Stimulated activated effector memory CD8-positive, alpha-beta T cell treated with anti-CD3 and anti-CD28 coated beads, Interleukin-12 subunit alpha, Interleukin-12 subunit beta, amount 100 ng/mL, for 72 hours (primary cell): Measurements from ENCODE around the gene PSMD9.
"Not testable (repeated sequence)": the region's sequence is repeated elsewhere in the genome, so short reads cannot be mapped to it uniquely, and the experiment has no call there.

ENCODE experiments used
- ATAC-seq: fragments of 150-1000 bp; cut with Tn5 transposase; 2 replicates; pipeline ENCODE4 v1.10.0; 2021
- DNase-seq, 2 donors: peaks; one replicate each; pipeline ENCODE4 v3.0.0; 2021 to 2022; ENCODE audit warnings: low spot score in 2 of 2
- H3K27ac Mint-ChIP-seq: one replicate; pipeline ENCODE4 v1.8.0; 2022; ENCODE audit warnings: mild to moderate bottlenecking, mixed read lengths
- H3K36me3 Mint-ChIP-seq: one replicate; pipeline ENCODE4 v1.8.0; 2022; ENCODE audit warnings: mild to moderate bottlenecking, mixed read lengths
- H3K4me1 Mint-ChIP-seq: one replicate; pipeline ENCODE4 v1.8.0; 2022; ENCODE audit warnings: mixed read lengths
- H3K4me3 Mint-ChIP-seq: one replicate; pipeline ENCODE4 v1.8.0; 2022; ENCODE audit warnings: mild to moderate bottlenecking, mixed read lengths
- H3K9me3 Mint-ChIP-seq: one replicate; pipeline ENCODE4 v1.8.0; 2022; ENCODE audit warnings: mixed read lengths

The PSMD9 gene

GRCh38 chr12:121929545-121929944, 41.0 kb downstream of the PSMD9 start:
- not testable (repeated sequence) for ATAC-seq, H3K9me3 Mint-ChIP-seq, H3K27ac Mint-ChIP-seq, DNase-seq, H3K4me3 Mint-ChIP-seq, H3K36me3 Mint-ChIP-seq, H3K4me1 Mint-ChIP-seq

- Mint-ChIP-seq H3K27ac (no peak overlapping the region), H3K36me3 (no peaks in the 10 kb centered on the region), H3K4me1 (no peaks in the 10 kb centered on the region), H3K4me3 (no peak overlapping the region), H3K9me3 (no peaks in the 10 kb centered on the region)
- DNase-seq (no peak), ATAC-seq (no peak)
Observed at GRCh38 chr12:121930862-121931261, 42.3 kb downstream of the PSMD9 start.

GRCh38 chr12:121932176-121932536, 43.6 kb downstream of the PSMD9 start:
- no peak for ATAC-seq
- Mint-ChIP-seq H3K36me3 (no peaks in the 10 kb centered on the region), H3K27ac (no peak overlapping the region)

GRCh38 chr12:121932914-121933521, 44.4 kb downstream of the PSMD9 start:
- Mint-ChIP-seq H3K9me3 (no peaks in the 10 kb centered on the region), H3K27ac (no peak overlapping the region), H3K36me3 (no peaks in the 10 kb centered on the region), H3K4me1 (no peaks in the 10 kb centered on the region), H3K4me3 (no peak overlapping the region)
- no peak for DNase-seq
- no peak for ATAC-seq

More at GRCh38 chr12:121932176-121932536, 43.6 kb downstream of the PSMD9 start:
- Mint-ChIP-seq H3K9me3 (no peaks in the 10 kb centered on the region), H3K4me3 (no peak overlapping the region), H3K4me1 (no peaks in the 10 kb centered on the region)
- DNase-seq = no peak

- Mint-ChIP-seq H3K4me1 (no peaks in the 10 kb centered on the region), H3K4me3 (no peak overlapping the region), H3K9me3 (no peaks in the 10 kb centered on the region), H3K36me3 (no peaks in the 10 kb centered on the region), H3K27ac (no peak overlapping the region)
- DNase-seq (no peak), ATAC-seq (no peak)
Observed at GRCh38 chr12:121933522-121934308, 45.1 kb downstream of the PSMD9 start.

DNA sequence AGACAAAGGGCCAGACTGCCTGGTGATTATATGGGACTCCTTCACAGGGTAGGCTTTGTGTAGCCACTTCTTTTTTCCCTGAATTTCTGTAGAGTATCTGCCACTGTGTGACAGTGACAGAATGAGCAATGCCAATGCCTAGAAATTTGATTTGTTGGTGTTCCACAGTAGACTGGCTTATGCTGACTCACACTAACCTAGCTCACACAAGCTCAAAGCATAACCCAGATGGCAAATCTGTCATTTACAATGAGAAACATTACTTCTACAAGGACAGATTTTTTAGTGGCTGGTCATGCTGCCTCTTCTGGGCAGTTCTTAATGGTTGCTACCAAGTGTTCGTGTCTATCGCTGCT, 45.7 kb downstream of the PSMD9 start:
- Mint-ChIP-seq H3K27ac (no peak overlapping the region), H3K4me3 (no peak overlapping the region), H3K36me3 (no peaks in the 10 kb centered on the region), H3K4me1 (no peaks in the 10 kb centered on the region), H3K9me3 (no peaks in the 10 kb centered on the region)
- ATAC-seq (no peak), DNase-seq (no peak)

DNA sequence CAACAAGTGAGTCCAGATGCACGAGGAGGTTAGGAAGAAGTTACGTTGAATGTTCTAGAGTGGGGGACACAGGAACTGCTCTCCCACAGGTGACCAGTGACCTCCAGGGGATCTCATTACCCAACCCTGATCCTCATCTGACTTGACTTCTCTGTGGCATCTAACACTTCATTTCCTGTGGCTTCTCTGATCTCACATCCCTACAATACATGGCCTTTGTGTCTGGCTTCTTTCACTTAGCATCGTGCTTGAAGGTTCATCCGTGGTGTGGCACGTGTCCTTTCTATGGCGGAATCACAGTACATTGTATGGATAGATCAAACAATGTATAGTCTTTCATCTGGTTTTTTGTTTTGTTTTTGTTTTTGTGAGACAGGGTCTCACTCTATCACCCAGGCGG, 49.1 kb downstream of the PSMD9 start:
- H3K27ac Mint-ChIP-seq = no peak overlapping the region
- DNase-seq = no peak

DNA sequence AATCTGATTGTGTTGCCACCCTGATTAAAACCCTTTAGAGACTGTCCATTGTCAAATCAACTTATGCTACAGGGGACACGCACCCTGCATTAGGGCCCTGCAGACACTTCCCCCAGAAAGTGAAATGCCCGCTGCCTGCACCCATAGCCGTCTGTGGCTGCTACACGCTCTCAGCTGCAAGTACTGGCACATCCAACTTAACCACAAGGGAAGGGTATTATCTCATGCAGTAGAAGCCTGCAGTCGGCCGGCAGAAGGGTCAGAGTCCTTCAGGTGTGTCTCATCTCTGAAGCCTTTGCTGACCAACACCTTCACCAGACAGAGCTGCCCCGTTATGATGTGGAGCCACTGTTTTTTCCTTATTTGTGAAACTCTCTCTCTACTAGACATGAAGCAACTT, 50.6 kb downstream of the PSMD9 start:
- no peak for DNase-seq
- no peak for ATAC-seq
- H3K27ac Mint-ChIP-seq = no peak overlapping the region
- H3K4me3 Mint-ChIP-seq = no peak overlapping the region
- H3K9me3 Mint-ChIP-seq = no peaks in the 10 kb centered on the region
- no peaks in the 10 kb centered on the region for H3K36me3 Mint-ChIP-seq
- H3K4me1 Mint-ChIP-seq = no peaks in the 10 kb centered on the region

More for the DNA sequence above, 49.1 kb downstream of the PSMD9 start:
- H3K4me3 Mint-ChIP-seq = no peak overlapping the region
- H3K4me1 Mint-ChIP-seq = no peaks in the 10 kb centered on the region
- ATAC-seq = no peak
- H3K36me3 Mint-ChIP-seq = no peaks in the 10 kb centered on the region
- H3K9me3 Mint-ChIP-seq = no peaks in the 10 kb centered on the region

GRCh38 chr12:121939992-121940766, 51.6 kb downstream of the PSMD9 start:
- ATAC-seq = no peak
- no peaks in the 10 kb centered on the region for H3K36me3 Mint-ChIP-seq
- no peak overlapping the region for H3K27ac Mint-ChIP-seq
- no peak for DNase-seq
- no peak overlapping the region for H3K4me3 Mint-ChIP-seq
- H3K4me1 Mint-ChIP-seq = no peaks in the 10 kb centered on the region
- no peaks in the 10 kb centered on the region for H3K9me3 Mint-ChIP-seq

DNA sequence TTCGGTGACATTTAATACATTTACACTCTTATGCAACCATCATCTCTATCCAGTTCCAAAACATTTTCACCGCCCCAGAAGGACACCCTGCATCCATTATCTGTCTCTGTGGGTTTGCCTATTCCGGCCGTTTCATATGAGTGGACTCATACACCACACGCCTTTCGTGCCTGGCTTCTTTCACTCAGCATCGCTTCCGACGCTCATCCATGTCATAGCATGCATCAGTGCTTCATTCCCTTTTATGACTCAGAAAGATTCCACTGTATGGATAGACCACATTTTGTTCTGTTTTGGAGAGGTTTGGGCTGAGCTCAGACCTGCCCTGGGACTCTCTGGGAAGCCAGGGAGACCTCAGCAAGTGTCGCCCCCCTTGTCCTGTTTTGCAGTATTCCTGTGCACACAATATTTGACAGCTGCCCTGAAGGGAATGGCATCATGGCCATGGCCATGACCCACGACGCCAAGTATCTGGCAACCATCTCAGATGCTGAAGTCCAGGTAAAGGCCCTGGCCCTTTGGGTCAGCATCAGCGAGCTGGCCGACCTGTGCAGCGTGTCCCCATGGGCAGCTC, 53.6 kb downstream of the PSMD9 start:
- ATAC-seq = no peak
- no peak for DNase-seq
- no peak overlapping the region for H3K4me3 Mint-ChIP-seq
- no peaks in the 10 kb centered on the region for H3K9me3 Mint-ChIP-seq
- no peaks in the 10 kb centered on the region for H3K4me1 Mint-ChIP-seq
- H3K27ac Mint-ChIP-seq = no peak overlapping the region
- no peaks in the 10 kb centered on the region for H3K36me3 Mint-ChIP-seq

DNA sequence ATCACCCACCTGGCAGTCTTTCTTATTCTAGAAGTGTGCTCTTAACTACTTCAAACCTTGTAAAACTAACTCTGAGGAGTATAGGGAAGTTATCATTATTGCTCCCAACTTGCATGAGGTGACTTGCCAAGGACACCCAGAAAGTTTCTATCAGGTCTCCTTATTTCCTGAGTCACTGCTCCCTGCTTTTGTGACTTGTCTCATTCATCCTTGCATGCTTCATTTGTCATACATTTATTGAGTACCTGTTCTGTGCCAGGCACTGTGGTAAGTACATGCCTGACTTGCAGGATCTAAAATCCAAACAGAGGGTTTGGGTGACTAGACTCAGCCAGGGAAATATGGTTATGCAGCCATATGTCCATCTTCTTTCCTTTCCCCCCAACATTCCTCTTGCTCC, 55.3 kb downstream of the PSMD9 start:
- Mint-ChIP-seq H3K4me1 (no peaks in the 10 kb centered on the region), H3K9me3 (no peaks in the 10 kb centered on the region), H3K4me3 (no peak overlapping the region), H3K36me3 (no peaks in the 10 kb centered on the region), H3K27ac (no peak overlapping the region)
- ATAC-seq = no peak
- no peak for DNase-seq

- ATAC-seq = no peak
- no peak overlapping the region for H3K27ac Mint-ChIP-seq
Observed at GRCh38 chr12:121946313-121947025, 57.9 kb downstream of the PSMD9 start.

DNA sequence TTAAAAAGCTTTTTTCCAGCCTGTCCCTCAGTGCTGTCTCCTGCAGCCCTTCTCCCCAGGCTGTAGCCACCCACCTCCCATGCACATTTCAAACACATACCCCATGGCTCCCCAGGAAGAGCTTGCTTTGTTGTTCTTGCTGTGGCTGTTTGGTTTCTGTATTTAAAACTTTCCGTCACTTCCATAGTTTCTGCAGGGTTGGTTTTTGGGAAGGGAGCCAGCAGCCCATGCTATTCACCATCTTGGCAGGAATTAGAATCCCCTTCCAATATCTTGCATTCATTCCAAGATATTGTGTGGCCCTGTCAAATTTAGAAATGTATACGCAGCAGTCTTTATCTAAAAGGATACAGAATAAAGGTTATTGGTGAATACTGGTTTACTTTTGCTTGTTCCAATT, 59.4 kb downstream of the PSMD9 start:
- no peak for DNase-seq
- H3K4me1 Mint-ChIP-seq = no peaks in the 10 kb centered on the region
- H3K4me3 Mint-ChIP-seq = no peak overlapping the region
- H3K9me3 Mint-ChIP-seq = no peaks in the 10 kb centered on the region
- no peak overlapping the region for H3K27ac Mint-ChIP-seq
- ATAC-seq = no peak
- no peaks in the 10 kb centered on the region for H3K36me3 Mint-ChIP-seq

More at GRCh38 chr12:121946313-121947025, 57.9 kb downstream of the PSMD9 start:
- H3K4me1 Mint-ChIP-seq = no peaks in the 10 kb centered on the region
- H3K4me3 Mint-ChIP-seq = no peak overlapping the region
- no peak for DNase-seq
- no peaks in the 10 kb centered on the region for H3K36me3 Mint-ChIP-seq
- no peaks in the 10 kb centered on the region for H3K9me3 Mint-ChIP-seq

DNA sequence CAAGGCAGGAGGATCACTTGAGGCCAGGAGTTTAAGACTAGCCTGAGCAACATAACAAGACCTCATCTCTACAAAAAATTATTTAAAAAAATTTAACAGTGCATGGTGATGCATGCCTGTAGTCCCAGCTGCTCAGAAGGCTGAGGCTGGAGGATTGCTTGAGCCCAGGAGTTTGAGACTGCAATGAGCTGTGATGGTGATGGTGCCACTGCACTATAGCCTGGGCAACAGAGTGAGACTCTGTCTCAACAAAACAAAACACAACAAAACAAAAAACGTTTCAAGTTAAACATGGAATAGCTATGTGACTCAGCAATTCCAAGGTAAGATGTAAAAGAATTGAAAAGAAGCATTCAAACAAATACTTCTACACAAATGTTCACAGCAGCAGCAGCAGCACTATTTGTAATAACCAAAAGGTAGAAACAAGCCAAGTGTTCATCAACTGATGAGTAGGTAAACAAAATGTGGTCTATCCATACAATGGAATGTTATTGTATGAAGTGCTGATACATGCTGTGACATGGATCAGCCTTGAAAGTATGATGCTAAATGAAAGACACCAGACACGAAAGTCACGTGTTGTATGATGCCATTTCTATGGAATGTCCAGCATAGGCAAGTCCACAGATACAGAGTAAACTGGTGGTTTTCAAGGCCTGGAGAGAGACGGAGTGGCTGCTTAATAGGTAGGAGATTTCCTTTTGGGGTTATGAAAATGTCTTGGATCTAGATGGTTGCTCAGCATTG, 61.2 kb downstream of the PSMD9 start:
- Mint-ChIP-seq H3K4me3 (no peak overlapping the region), H3K27ac (no peak overlapping the region), H3K4me1 (no peaks in the 10 kb centered on the region), H3K9me3 (no peaks in the 10 kb centered on the region), H3K36me3 (no peaks in the 10 kb centered on the region)
- ATAC-seq (no peak), DNase-seq (no peak)
